Measurements from ENCODE around the gene WDR41. TPM values are rescaled to one million over a fixed set of nuclear protein-coding genes. Genes with fewer than 3 reads are reported as not detected.

The WDR41 gene
- total RNA-seq, 1 donor from 2014 or later: 45.4 TPM

DNA sequence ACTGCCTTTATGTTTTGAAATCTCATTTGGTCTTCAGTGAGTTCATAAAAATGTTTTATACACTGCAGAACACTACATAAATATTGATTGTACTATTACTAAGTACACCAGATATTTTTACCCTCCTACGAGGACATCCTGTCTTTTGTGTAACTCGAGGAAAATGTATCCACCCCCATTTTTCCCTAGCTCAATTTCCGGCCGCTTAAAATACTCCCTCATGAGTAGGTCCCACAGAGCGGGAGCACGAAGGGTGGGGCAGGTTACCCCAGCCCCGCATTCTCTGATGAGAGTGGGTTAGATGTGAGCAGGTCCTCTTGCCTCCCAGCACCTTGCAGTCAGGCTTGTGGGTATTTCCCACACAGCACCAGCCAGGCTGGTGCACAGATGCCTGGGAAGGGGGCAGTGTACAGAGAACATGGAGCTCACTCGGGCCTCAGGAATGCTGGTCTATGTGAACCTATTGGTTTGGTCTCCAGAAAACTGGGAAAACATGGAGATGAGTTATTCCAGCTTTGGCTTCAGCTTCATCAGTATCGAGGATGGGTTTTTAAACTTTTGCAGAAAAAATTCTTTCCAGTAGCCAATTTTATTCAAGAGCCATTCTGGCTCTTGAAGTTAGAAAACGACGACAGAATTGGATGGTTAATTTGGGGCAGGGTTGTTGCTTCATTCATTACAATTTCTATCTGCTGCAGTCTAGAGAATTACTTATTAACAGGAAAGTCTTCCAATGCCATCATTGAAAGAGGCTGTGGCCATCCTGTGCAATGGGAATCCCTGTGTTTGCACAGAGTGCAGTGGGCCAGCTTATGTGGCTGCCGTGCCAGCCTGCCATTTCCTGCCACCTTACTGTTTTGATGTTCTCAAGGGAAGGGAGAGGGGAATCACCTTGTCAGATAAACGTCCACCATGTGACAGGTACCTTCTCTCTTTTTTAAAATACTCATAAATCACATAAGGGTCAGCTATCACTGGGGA is 73.2 kb downstream of the WDR41 start:
- Histone ChIP-seq H3K27ac (peak overlapping the region; percentile 97), H3K4me1 (peaks cover 18 to 34% of the 10 kb centered on the region in 2 donors), H3K4me3 (no peak overlapping the region), H3K36me3 (peaks cover 0 to 11% of the 10 kb centered on the region in 2 donors), H3K9me3 (no peaks in the 10 kb centered on the region), H3K27me3 (no peaks in the 10 kb centered on the region)
- TF ChIP-seq, protein P1, sequence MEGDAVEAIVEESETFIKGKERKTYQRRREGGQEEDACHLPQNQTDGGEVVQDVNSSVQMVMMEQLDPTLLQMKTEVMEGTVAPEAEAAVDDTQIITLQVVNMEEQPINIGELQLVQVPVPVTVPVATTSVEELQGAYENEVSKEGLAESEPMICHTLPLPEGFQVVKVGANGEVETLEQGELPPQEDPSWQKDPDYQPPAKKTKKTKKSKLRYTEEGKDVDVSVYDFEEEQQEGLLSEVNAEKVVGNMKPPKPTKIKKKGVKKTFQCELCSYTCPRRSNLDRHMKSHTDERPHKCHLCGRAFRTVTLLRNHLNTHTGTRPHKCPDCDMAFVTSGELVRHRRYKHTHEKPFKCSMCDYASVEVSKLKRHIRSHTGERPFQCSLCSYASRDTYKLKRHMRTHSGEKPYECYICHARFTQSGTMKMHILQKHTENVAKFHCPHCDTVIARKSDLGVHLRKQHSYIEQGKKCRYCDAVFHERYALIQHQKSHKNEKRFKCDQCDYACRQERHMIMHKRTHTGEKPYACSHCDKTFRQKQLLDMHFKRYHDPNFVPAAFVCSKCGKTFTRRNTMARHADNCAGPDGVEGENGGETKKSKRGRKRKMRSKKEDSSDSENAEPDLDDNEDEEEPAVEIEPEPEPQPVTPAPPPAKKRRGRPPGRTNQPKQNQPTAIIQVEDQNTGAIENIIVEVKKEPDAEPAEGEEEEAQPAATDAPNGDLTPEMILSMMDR (IDR thresholded peaks at IDR 0.05): no peak
- intact Hi-C loops (cut with DNase I): loop anchor here (5.0 kb wide), 2 partner anchors 62 to 207 kb away; partner anchors contain the start of gene PDE8B
- DNase-seq (ENCODE audit: low spot score in 2 of 2): peak; percentile 53 to 93

DNA sequence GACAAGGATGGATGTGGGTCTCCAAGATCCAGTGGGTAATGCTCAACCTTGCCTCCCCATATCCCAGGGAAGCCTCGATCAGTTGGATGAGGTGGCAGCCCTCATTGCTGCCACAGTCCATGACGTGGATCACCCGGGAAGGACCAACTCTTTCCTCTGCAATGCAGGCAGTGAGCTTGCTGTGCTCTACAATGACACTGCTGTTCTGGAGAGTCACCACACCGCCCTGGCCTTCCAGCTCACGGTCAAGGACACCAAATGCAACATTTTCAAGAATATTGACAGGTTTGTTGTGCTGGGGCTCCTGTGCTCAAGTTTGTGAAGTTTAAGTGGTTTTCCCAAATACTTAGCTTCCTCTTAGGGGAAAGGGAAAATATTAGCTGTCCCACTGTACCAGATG is 74.0 kb downstream of the WDR41 start:
- Histone ChIP-seq H3K27ac (peak overlapping the region; percentile 97), H3K4me1 (peaks cover 18 to 31% of the 10 kb centered on the region in 2 donors), H3K4me3 (no peak overlapping the region), H3K27me3 (no peaks in the 10 kb centered on the region), H3K9me3 (no peaks in the 10 kb centered on the region), H3K36me3 (peaks cover 0 to 11% of the 10 kb centered on the region in 2 donors)
- TF ChIP-seq, protein P1 (IDR thresholded peaks at IDR 0.05): no peak
- peak in 1 of 2 donors; percentile 78 for DNase-seq (ENCODE audit: low spot score in 2 of 2)
- intact Hi-C loops (cut with DNase I): loop anchor here (5.0 kb wide), 2 partner anchors 61 to 206 kb away; partner anchors contain the start of gene PDE8B

DNA sequence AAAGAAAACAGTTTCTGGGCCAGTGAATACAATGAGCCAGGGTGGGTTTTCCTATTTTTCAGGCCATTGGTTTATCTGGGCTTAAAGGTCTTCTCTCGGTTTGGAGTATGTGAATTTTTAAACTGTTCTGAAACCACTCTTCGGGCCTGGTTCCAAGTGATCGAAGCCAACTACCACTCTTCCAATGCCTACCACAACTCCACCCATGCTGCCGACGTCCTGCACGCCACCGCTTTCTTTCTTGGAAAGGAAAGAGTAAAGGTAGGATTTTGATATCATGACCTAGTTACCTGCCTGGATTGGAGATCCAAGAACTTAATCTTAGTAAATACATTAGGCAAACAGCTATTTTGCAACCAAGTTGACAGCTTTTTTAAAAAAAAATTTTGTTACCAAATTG is 79.1 kb downstream of the WDR41 start:
- peaks cover 0 to 14% of the 10 kb centered on the region in 2 donors for H3K36me3 ChIP-seq
- H3K27me3 ChIP-seq: no peaks in the 10 kb centered on the region
- H3K4me3 ChIP-seq: no peak overlapping the region
- H3K4me1 ChIP-seq: peaks cover 16 to 17% of the 10 kb centered on the region in 2 donors
- intact Hi-C loops (cut with DNase I): no loop called here
- no peak overlapping the region for H3K27ac ChIP-seq
- H3K9me3 ChIP-seq: no peaks in the 10 kb centered on the region
- no peak for DNase-seq (ENCODE audit: low spot score in 2 of 2)
- TF ChIP-seq, protein P1 (IDR thresholded peaks at IDR 0.05): no peak

DNA sequence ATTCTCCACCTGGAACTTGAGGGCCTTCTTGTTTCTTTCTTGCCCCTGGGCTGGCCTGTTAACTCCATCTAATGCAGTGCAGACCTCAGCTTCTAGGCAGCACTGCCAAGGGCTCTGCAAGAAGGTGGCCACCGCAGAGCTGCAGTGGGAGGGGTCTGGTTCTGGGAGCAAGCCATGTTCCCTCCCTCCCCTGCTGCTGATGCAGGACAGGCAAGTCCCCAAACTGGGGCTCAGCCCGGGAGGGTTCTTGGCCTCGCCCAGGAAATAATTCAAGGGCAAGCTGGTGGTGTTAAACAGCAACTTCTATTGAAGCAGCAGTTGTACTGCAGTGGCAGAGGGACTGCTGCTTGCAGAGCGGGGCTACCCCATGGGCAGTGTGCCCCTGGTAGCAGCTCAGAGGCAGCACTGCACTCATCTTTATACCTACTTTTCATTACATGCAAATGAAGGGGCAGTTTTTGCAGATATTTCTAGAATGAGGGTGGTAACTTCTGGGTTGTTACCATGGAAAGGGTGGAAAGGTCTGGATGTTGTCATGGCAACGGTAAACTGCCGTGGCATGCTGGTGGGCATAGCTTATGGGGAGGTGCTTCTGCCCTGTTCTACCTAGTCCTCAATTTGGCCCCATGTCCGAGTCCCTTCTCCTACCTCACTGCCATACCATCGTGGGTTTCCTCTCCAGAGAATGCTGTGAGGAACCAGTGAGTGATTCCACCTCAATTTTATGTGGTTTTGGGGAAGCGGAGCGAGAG is 82.1 kb downstream of the WDR41 start:
- Histone ChIP-seq H3K27ac (no peak overlapping the region), H3K27me3 (no peaks in the 10 kb centered on the region), H3K4me1 (peaks cover 0 to 6% of the 10 kb centered on the region in 2 donors), H3K9me3 (no peaks in the 10 kb centered on the region), H3K36me3 (peaks cover 0 to 14% of the 10 kb centered on the region in 2 donors), H3K4me3 (no peak overlapping the region)
- no peak for DNase-seq (ENCODE audit: low spot score in 2 of 2)
- TF ChIP-seq, protein P1 (IDR thresholded peaks at IDR 0.05): no peak
- intact Hi-C loops (cut with DNase I): no loop called here

DNA sequence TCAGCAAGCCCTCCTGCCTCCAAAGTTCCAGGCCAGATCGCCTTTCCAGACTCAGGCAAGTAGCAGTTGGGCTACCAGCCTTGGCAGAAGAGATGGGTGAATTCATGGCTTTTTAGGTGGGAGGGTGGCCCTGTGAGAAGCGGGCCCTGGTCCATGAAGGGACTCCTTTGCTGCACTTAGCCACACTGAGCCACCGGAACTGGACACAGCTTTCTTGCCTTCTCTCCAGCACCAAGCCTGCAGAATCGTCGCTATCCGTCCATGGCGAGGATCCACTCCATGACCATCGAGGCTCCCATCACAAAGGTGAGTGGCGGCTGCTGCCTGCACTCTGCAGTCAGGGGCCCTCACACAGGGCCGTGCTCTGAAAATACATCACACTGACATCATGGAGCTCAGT is 85.0 kb downstream of the WDR41 start:
- no peaks in the 10 kb centered on the region for H3K27me3 ChIP-seq
- H3K4me3 ChIP-seq: no peak overlapping the region
- TF ChIP-seq, protein P1 (IDR thresholded peaks at IDR 0.05): no peak
- no peak overlapping the region for H3K27ac ChIP-seq
- peaks cover 0 to 9% of the 10 kb centered on the region in 2 donors for H3K4me1 ChIP-seq
- intact Hi-C loops (cut with DNase I): no loop called here
- DNase-seq (ENCODE audit: low spot score in 2 of 2): no peak
- no peaks in the 10 kb centered on the region for H3K9me3 ChIP-seq
- H3K36me3 ChIP-seq: peaks cover 0 to 6% of the 10 kb centered on the region in 2 donors
